H1 (cell line): ENCODE data around the gene MTM1.

Source experiments
- EGR1 ChIP-seq: IDR thresholded peaks from 2 replicates; pipeline ENCODE4 v1.6.1; 2011; ENCODE audit warnings: low read depth, low read length, borderline replicate concordance
- TEAD4 ChIP-seq: IDR thresholded peaks from 2 replicates; pipeline ENCODE4 v1.6.1; 2012; ENCODE audit warnings: low read depth, low read length, inconsistent platforms, mixed read lengths

GRCh38 chrX:150537851-150538250 is 30.6 kb upstream of the MTM1 start:
- TF ChIP-seq EGR1 (no peak), TEAD4 (no peak)
